ENCODE results near the gene TTC7B. TPM values are rescaled to one million over a fixed set of nuclear protein-coding genes. Genes with fewer than 3 reads are reported as not detected.
A peak's percentile ranks its signal among the peaks of the same experiment; 100 is the strongest.

The TTC7B gene
- total RNA-seq, 1 donor from 2014 or later, result 83.1 TPM

DNA sequence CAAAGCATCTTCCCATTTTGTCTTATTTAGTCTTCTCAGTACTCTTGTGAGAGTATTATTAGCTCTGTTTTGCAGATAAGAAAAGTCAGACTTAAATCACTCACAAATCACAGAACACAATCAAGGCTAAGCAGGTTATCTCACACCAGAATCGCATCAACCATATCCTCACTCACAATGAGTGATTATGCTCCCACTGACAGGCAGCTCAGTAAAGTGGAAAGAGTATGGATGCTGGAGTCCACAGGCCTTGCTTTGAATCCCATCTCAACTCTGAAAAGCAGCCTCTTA is 43.1 kb downstream of the TTC7B start:
- Mint-ChIP-seq H3K4me1 (ENCODE audit: low read depth, unreplicated experiment) (peaks cover 25% of the 10 kb centered on the region), H3K4me3 (ENCODE audit: unreplicated experiment) (peak overlapping the region; percentile 45), H3K9me3 (ENCODE audit: unreplicated experiment) (peaks cover 5% of the 10 kb centered on the region), H3K27me3 (ENCODE audit: unreplicated experiment) (peaks cover 4% of the 10 kb centered on the region), H3K36me3 (ENCODE audit: unreplicated experiment) (peaks cover 16% of the 10 kb centered on the region), H3K27ac (ENCODE audit: unreplicated experiment) (peak overlapping the region; percentile 89)
- DNase-seq, result no peak
- TF ChIP-seq, protein P1, sequence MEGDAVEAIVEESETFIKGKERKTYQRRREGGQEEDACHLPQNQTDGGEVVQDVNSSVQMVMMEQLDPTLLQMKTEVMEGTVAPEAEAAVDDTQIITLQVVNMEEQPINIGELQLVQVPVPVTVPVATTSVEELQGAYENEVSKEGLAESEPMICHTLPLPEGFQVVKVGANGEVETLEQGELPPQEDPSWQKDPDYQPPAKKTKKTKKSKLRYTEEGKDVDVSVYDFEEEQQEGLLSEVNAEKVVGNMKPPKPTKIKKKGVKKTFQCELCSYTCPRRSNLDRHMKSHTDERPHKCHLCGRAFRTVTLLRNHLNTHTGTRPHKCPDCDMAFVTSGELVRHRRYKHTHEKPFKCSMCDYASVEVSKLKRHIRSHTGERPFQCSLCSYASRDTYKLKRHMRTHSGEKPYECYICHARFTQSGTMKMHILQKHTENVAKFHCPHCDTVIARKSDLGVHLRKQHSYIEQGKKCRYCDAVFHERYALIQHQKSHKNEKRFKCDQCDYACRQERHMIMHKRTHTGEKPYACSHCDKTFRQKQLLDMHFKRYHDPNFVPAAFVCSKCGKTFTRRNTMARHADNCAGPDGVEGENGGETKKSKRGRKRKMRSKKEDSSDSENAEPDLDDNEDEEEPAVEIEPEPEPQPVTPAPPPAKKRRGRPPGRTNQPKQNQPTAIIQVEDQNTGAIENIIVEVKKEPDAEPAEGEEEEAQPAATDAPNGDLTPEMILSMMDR (IDR thresholded peaks at IDR 0.05; ENCODE audit: partially characterized antibody, unreplicated experiment), result no peak

DNA sequence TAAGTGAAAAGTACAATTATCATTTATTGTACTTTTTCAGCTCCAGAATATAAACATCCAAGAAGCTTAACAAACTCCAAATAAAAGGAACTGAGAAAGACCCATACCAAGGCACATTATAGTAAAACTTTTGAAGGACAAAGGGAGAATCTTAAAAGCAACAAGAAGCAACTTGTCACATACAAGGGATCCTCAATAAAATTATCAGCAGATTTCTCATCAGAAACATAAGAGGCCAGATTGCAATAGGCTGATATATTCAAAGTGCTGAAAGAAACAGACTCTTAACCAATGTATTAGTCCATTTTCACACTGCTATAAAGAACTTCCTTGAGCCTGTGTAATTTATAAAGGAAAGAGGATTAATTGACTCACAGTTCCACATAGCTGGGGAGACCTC is 48.3 kb downstream of the TTC7B start:
- no peak for DNase-seq
- no peak overlapping the region for H3K4me3 Mint-ChIP-seq (ENCODE audit: unreplicated experiment)
- H3K9me3 Mint-ChIP-seq (ENCODE audit: unreplicated experiment), result peaks cover 8% of the 10 kb centered on the region
- peaks cover 49% of the 10 kb centered on the region for H3K36me3 Mint-ChIP-seq (ENCODE audit: unreplicated experiment)
- H3K27me3 Mint-ChIP-seq (ENCODE audit: unreplicated experiment), result peaks cover 2% of the 10 kb centered on the region
- TF ChIP-seq, protein P1 (IDR thresholded peaks at IDR 0.05; ENCODE audit: partially characterized antibody, unreplicated experiment), result no peak
- H3K4me1 Mint-ChIP-seq (ENCODE audit: low read depth, unreplicated experiment), result peaks cover 2% of the 10 kb centered on the region
- no peak overlapping the region for H3K27ac Mint-ChIP-seq (ENCODE audit: unreplicated experiment)

DNA sequence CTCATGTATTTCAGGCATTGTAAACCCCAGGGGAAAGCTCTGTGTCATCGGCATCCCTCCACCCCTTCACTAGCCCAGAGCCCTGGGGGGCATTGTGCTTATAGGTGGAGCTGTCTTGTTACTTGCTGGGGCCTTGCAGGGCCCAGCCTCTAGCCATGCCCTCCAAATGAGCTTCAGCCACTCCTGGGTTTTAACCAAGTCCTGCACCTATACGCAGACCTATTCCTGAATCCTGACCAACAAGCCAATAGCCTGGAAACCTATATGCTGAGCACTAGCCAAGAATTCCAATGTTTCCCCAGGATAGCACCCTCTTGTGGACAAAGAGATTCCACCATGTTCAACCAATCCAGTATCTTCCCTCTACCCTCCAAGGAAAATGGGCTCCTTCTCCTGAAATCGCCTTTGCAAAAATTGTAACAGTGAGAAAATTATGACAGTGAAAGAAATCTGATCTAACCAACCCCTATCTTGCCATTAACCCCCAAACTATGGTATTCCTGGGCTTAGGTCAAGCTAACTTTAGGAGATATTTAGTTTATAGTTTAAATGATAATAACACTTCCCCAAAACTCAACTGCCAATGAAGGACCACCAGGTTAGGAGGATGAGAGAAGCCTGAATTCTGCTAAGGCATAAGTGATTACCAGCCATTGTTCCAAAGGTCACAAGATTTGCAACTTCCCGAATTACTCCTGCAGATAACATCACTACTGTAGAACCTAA is 55.5 kb downstream of the TTC7B start:
- no peak overlapping the region for H3K4me3 Mint-ChIP-seq (ENCODE audit: unreplicated experiment)
- no peak for DNase-seq
- no peak overlapping the region for H3K27ac Mint-ChIP-seq (ENCODE audit: unreplicated experiment)
- TF ChIP-seq, protein P1 (IDR thresholded peaks at IDR 0.05; ENCODE audit: partially characterized antibody, unreplicated experiment), result peak; percentile 77
- peaks cover 11% of the 10 kb centered on the region for H3K36me3 Mint-ChIP-seq (ENCODE audit: unreplicated experiment)
- peaks cover 6% of the 10 kb centered on the region for H3K9me3 Mint-ChIP-seq (ENCODE audit: unreplicated experiment)
- peaks cover 23% of the 10 kb centered on the region for H3K4me1 Mint-ChIP-seq (ENCODE audit: low read depth, unreplicated experiment)
- peaks cover 8% of the 10 kb centered on the region for H3K27me3 Mint-ChIP-seq (ENCODE audit: unreplicated experiment)

DNA sequence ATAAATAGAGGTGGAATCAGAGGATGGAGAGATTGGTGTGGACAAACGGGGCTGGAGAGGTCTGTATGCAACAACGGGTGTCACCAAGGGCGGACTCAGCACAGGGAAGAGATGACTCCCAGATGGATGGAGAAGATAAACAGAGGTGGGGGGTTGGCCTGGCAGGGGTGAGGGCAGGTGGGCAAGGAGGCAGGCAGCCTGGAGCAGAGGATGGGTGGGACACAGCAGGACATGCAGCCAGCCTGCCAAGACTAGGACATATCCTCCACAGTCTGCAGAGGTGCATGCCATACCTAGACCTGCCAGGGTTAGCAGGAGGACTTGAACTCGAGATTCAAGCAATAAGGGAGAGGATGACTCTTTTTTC is 56.2 kb downstream of the TTC7B start:
- H3K9me3 Mint-ChIP-seq (ENCODE audit: unreplicated experiment), result peaks cover 5% of the 10 kb centered on the region
- H3K36me3 Mint-ChIP-seq (ENCODE audit: unreplicated experiment), result peaks cover 8% of the 10 kb centered on the region
- H3K27ac Mint-ChIP-seq (ENCODE audit: unreplicated experiment), result peak overlapping the region; percentile 13
- peaks cover 6% of the 10 kb centered on the region for H3K27me3 Mint-ChIP-seq (ENCODE audit: unreplicated experiment)
- H3K4me1 Mint-ChIP-seq (ENCODE audit: low read depth, unreplicated experiment), result peaks cover 23% of the 10 kb centered on the region
- no peak for DNase-seq
- TF ChIP-seq, protein P1 (IDR thresholded peaks at IDR 0.05; ENCODE audit: partially characterized antibody, unreplicated experiment), result no peak
- no peak overlapping the region for H3K4me3 Mint-ChIP-seq (ENCODE audit: unreplicated experiment)

DNA sequence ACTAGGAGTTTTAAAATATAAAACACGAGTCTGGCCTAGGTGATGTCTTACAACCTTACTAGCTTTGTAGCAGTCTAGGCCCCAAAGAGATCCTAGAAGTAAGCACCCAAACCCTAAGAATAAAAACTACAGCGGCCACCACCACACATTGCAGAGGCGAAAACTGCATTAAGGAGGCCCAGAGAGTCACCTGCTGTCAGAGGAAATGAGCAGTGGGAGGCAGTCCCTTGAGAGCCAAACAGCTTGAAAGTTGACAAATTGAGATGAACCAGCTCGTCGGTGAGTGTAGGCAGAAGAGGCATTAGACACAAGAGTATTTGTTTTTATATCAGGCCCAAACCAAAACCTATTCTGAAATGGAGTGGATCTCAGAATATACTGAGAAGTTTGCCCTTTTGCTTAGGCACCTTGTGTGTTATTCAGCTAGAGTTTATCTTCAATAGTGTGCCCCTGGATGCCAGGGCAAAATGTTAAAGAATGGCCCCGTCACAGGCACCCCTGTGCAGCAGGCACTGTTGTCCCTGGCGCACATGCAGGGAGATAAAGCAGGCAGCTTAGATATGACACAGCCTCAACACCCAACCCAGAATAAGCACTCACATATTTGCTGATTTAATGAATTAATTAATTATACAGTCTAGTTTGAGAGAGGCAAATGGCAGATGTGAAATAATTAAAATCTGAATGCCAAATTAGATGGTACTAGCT is 56.7 kb downstream of the TTC7B start:
- Mint-ChIP-seq H3K4me3 (ENCODE audit: unreplicated experiment) (peak overlapping the region; percentile 25), H3K27me3 (ENCODE audit: unreplicated experiment) (peaks cover 6% of the 10 kb centered on the region), H3K27ac (ENCODE audit: unreplicated experiment) (peak overlapping the region; percentile 74), H3K4me1 (ENCODE audit: low read depth, unreplicated experiment) (peaks cover 23% of the 10 kb centered on the region), H3K9me3 (ENCODE audit: unreplicated experiment) (peaks cover 6% of the 10 kb centered on the region), H3K36me3 (ENCODE audit: unreplicated experiment) (peaks cover 9% of the 10 kb centered on the region)
- DNase-seq, result no peak
- TF ChIP-seq, protein P1 (IDR thresholded peaks at IDR 0.05; ENCODE audit: partially characterized antibody, unreplicated experiment), result no peak
